ENCODE data around the gene SLA2.
"Not testable (repeated sequence)": the region's sequence is repeated elsewhere in the genome, so short reads cannot be mapped to it uniquely, and the experiment has no call there.

Gene SLA2

GRCh38 chr20:36682311-36682710 lies 36.3 kb upstream of the SLA2 start:
- no peak for DNase-seq (ENCODE audit: low read depth)
- TF ChIP-seq CTCF (IDR thresholded peaks at IDR 0.05; ENCODE audit: low read depth, low read length) = no peak
- H3K4me3 ChIP-seq (ENCODE audit: low read depth, low read length) = no peak overlapping the region

- H3K4me3 ChIP-seq (ENCODE audit: low read depth, low read length) = no peak overlapping the region
- TF ChIP-seq CTCF (IDR thresholded peaks at IDR 0.05; ENCODE audit: low read depth, low read length) (no peak), MYC (IDR thresholded peaks at IDR 0.05; ENCODE audit: low read depth, low read length) (no peak), POLR2A (IDR thresholded peaks at IDR 0.05; ENCODE audit: extremely low read depth, insufficient read length) (no peak), MAX (IDR thresholded peaks at IDR 0.05; ENCODE audit: low read depth, low read length) (no peak)
- no peak for DNase-seq (ENCODE audit: low read depth)
These were observed 31.4 kb upstream of the SLA2 start for GRCh38 chr20:36677422-36677771.

GRCh38 chr20:36676701-36677421 lies 30.9 kb upstream of the SLA2 start:
- TF ChIP-seq MYC (IDR thresholded peaks at IDR 0.05; ENCODE audit: low read depth, low read length) (no peak), POLR2A (IDR thresholded peaks at IDR 0.05; ENCODE audit: extremely low read depth, insufficient read length) (no peak)
- DNase-seq (ENCODE audit: low read depth) = no peak
- no peak overlapping the region for H3K4me3 ChIP-seq (ENCODE audit: low read depth, low read length)

- not testable (repeated sequence) for H3K4me3 ChIP-seq (ENCODE audit: low read depth, low read length); DNase-seq (ENCODE audit: low read depth)
These were observed 29.5 kb upstream of the SLA2 start for GRCh38 chr20:36675545-36675944.

- DNase-seq (ENCODE audit: low read depth) = no peak
- TF ChIP-seq POLR2A (IDR thresholded peaks at IDR 0.05; ENCODE audit: extremely low read depth, insufficient read length) (no peak), MAX (IDR thresholded peaks at IDR 0.05; ENCODE audit: low read depth, low read length) (no peak), CTCF (IDR thresholded peaks at IDR 0.05; ENCODE audit: low read depth, low read length) (no peak), MYC (IDR thresholded peaks at IDR 0.05; ENCODE audit: low read depth, low read length) (no peak)
- no peak overlapping the region for H3K4me3 ChIP-seq (ENCODE audit: low read depth, low read length)
These were observed 27.0 kb upstream of the SLA2 start for GRCh38 chr20:36672991-36673390.

- TF ChIP-seq POLR2A (IDR thresholded peaks at IDR 0.05; ENCODE audit: extremely low read depth, insufficient read length) (no peak), CTCF (IDR thresholded peaks at IDR 0.05; ENCODE audit: low read depth, low read length) (no peak), MYC (IDR thresholded peaks at IDR 0.05; ENCODE audit: low read depth, low read length) (no peak), MAX (IDR thresholded peaks at IDR 0.05; ENCODE audit: low read depth, low read length) (no peak)
- DNase-seq (ENCODE audit: low read depth) = no peak
These were observed 24.8 kb upstream of the SLA2 start for GRCh38 chr20:36670665-36671357.

GRCh38 chr20:36666181-36666740 lies 20.3 kb upstream of the SLA2 start:
- TF ChIP-seq POLR2A (IDR thresholded peaks at IDR 0.05; ENCODE audit: extremely low read depth, insufficient read length) = no peak
- no peak for TF ChIP-seq CTCF (IDR thresholded peaks at IDR 0.05; ENCODE audit: low read depth, low read length)
- TF ChIP-seq MYC (IDR thresholded peaks at IDR 0.05; ENCODE audit: low read depth, low read length) = no peak
- TF ChIP-seq MAX (IDR thresholded peaks at IDR 0.05; ENCODE audit: low read depth, low read length) = no peak
- H3K4me3 ChIP-seq (ENCODE audit: low read depth, low read length) = no peak overlapping the region
- peak; percentile 43 for DNase-seq (ENCODE audit: low read depth)

More at GRCh38 chr20:36670665-36671357, 24.8 kb upstream of the SLA2 start:
- no peak overlapping the region for H3K4me3 ChIP-seq (ENCODE audit: low read depth, low read length)
